Panc1 (cell line): ENCODE measurements around the gene PSMD13.

ENCODE experiments used
- POLR2AphosphoS5 ChIP-seq: IDR thresholded peaks from 2 replicates; pipeline ENCODE4 v1.6.1; 2012; ENCODE audit warnings: mild to moderate bottlenecking, low read depth, low read length, moderate library complexity
- SIN3A ChIP-seq: IDR thresholded peaks from 2 replicates; pipeline ENCODE4 v1.6.1; 2012; ENCODE audit warnings: low read depth, mild to moderate bottlenecking, low read length, moderate library complexity, borderline replicate concordance; ENCODE audit not compliant: insufficient read depth
- TF ChIP-seq, protein P1 (sequence below): fragments of 450-650 bp; IDR thresholded peaks from 2 replicates; pipeline ENCODE4 v1.5.1; 2017; ENCODE audit warnings: mild to moderate bottlenecking
- TF ChIP-seq, protein P2 (sequence below), 2 experiments: IDR thresholded peaks; 2 replicates each; pipeline ENCODE4 v1.6.1; 2011 to 2012; ENCODE audit warnings: low read depth in 2 of 2, control low read depth in 1 of 2, low read length in 1 of 2, mild to moderate bottlenecking in 1 of 2, moderate library complexity in 1 of 2; ENCODE audit not compliant: insufficient read depth in 1 of 2

DNA sequence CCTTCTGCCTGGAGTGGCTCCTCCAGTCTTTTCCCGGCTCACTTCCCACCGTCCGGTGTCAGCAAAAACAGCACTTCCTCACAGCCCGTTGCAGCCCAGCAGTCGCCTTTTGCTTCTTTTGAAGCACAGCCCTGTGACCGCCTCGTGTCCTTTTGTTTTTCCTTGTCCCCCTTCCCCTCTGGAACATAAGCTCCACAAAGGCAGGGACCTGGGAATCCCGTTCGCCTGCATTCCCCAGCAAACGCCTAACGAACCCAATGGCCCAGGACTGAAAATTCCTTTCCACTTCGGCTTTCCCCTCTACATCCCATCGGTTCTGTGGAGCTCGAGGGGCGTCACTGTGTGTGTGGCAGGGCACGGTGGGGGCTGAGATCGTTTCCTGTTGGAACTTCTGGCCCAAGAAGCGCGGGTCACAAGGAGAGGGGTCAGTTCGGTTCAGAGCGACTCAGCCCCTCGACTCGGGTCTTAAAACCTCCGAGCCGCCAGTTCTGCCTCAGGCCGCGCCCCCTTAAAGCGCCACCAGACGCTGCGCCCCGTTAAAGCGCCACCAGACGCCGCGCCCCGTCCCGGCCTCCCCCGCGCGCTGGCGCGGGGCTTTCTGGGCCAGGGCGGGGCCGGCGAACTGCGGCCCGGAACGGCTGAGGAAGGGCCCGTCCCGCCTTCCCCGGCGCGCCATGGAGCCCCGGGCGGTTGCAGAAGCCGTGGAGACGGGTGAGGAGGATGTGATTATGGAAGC is 28.4 kb upstream of the PSMD13 start:
- TF ChIP-seq, protein P1, sequence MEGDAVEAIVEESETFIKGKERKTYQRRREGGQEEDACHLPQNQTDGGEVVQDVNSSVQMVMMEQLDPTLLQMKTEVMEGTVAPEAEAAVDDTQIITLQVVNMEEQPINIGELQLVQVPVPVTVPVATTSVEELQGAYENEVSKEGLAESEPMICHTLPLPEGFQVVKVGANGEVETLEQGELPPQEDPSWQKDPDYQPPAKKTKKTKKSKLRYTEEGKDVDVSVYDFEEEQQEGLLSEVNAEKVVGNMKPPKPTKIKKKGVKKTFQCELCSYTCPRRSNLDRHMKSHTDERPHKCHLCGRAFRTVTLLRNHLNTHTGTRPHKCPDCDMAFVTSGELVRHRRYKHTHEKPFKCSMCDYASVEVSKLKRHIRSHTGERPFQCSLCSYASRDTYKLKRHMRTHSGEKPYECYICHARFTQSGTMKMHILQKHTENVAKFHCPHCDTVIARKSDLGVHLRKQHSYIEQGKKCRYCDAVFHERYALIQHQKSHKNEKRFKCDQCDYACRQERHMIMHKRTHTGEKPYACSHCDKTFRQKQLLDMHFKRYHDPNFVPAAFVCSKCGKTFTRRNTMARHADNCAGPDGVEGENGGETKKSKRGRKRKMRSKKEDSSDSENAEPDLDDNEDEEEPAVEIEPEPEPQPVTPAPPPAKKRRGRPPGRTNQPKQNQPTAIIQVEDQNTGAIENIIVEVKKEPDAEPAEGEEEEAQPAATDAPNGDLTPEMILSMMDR = no peak
- TF ChIP-seq POLR2AphosphoS5 (peak; percentile 89), SIN3A (peak; percentile 99)
- TF ChIP-seq, protein P2, sequence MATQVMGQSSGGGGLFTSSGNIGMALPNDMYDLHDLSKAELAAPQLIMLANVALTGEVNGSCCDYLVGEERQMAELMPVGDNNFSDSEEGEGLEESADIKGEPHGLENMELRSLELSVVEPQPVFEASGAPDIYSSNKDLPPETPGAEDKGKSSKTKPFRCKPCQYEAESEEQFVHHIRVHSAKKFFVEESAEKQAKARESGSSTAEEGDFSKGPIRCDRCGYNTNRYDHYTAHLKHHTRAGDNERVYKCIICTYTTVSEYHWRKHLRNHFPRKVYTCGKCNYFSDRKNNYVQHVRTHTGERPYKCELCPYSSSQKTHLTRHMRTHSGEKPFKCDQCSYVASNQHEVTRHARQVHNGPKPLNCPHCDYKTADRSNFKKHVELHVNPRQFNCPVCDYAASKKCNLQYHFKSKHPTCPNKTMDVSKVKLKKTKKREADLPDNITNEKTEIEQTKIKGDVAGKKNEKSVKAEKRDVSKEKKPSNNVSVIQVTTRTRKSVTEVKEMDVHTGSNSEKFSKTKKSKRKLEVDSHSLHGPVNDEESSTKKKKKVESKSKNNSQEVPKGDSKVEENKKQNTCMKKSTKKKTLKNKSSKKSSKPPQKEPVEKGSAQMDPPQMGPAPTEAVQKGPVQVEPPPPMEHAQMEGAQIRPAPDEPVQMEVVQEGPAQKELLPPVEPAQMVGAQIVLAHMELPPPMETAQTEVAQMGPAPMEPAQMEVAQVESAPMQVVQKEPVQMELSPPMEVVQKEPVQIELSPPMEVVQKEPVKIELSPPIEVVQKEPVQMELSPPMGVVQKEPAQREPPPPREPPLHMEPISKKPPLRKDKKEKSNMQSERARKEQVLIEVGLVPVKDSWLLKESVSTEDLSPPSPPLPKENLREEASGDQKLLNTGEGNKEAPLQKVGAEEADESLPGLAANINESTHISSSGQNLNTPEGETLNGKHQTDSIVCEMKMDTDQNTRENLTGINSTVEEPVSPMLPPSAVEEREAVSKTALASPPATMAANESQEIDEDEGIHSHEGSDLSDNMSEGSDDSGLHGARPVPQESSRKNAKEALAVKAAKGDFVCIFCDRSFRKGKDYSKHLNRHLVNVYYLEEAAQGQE (IDR thresholded peaks at IDR 0.05; ENCODE audit: insufficient read depth in 1 of 2, low read depth in 2 of 2, low read length in 1 of 2) = no peak
